Epithelial cell of proximal tubule (primary cell): ENCODE measurements around the gene SLC23A1. TPM values are rescaled to one million over a fixed set of nuclear protein-coding genes. Genes with fewer than 3 reads are reported as not detected.
"Not testable (repeated sequence)": the region's sequence is repeated elsewhere in the genome, so short reads cannot be mapped to it uniquely, and the experiment has no call there.

ENCODE experiments used
- DNase-seq: peaks from one replicate; pipeline ENCODE4 v3.0.0-alpha.2; 2011; ENCODE audit warnings: low read depth
- H3K4me3 ChIP-seq: 2 replicates; pipeline ENCODE4 v1.5.1; 2011; ENCODE audit warnings: low read depth, mild to moderate bottlenecking, low read length
- total RNA-seq: library from RNA; depleted of rRNA; stranded (reverse); fragments of >200 nt; gene quantifications from 2 replicates; pipeline ENCODE4 v1.2.3, GENCODE V29; 2015
- TF ChIP-seq, protein P1 (sequence below): conservative IDR thresholded peaks from 2 replicates; pipeline ENCODE4 v1.5.1; 2012; ENCODE audit warnings: low read depth, mild to moderate bottlenecking, low read length

The SLC23A1 gene
- total RNA-seq, 1 donor from 2014 or later = not detected

DNA sequence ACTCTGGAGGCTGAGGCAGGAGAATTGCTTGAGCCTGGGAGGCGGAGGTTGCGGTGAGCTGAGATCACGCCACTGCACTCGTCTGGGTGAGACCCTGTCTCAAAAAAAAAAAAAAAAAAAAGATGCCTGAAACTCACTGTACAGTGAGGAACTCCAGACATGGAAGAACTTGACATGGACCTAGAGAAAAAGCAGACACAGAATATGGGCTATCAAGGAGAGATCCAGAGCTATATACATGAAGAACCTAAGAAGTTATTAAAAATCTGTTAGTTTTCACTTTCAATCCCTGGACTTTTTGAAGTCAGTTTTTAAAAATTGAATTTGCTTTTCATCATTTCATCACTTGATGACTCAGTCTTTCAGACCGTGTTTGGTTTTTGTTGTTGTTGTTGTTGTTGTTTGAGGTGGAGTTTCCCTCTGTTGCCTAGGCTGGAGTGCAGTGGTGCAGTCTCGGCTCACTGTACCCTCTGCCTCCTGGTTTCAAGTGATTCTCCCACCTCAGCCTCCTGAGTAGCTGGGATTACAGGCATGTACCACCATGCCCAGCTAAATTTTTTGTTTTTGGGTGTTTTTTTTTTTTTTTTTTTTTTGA, 21.2 kb downstream of the SLC23A1 start:
- no peak for DNase-seq
- no peak overlapping the region for H3K4me3 ChIP-seq
- TF ChIP-seq, protein P1, sequence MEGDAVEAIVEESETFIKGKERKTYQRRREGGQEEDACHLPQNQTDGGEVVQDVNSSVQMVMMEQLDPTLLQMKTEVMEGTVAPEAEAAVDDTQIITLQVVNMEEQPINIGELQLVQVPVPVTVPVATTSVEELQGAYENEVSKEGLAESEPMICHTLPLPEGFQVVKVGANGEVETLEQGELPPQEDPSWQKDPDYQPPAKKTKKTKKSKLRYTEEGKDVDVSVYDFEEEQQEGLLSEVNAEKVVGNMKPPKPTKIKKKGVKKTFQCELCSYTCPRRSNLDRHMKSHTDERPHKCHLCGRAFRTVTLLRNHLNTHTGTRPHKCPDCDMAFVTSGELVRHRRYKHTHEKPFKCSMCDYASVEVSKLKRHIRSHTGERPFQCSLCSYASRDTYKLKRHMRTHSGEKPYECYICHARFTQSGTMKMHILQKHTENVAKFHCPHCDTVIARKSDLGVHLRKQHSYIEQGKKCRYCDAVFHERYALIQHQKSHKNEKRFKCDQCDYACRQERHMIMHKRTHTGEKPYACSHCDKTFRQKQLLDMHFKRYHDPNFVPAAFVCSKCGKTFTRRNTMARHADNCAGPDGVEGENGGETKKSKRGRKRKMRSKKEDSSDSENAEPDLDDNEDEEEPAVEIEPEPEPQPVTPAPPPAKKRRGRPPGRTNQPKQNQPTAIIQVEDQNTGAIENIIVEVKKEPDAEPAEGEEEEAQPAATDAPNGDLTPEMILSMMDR = no peak

DNA sequence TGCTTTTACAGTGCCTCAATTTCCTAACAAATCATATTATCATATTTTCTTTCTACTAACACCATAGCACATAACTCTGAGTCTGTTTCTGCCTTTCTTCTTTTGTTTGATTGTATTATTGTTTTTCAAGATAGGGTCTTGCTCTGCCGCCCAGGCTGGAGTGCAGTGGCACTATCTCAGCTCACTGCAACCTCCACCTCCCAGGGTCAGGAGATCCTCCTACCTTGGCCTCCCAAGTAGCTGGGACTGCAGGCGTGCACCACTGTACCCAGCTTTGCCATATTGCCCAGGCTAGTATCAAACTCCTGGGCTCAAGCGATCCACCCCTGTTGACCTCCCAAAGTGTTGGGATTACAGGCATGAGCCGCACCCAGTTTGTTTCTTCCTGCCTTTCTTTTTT, 22.7 kb downstream of the SLC23A1 start:
- no peak for DNase-seq
- H3K4me3 ChIP-seq = no peak overlapping the region
- TF ChIP-seq, protein P1 = no peak

DNA sequence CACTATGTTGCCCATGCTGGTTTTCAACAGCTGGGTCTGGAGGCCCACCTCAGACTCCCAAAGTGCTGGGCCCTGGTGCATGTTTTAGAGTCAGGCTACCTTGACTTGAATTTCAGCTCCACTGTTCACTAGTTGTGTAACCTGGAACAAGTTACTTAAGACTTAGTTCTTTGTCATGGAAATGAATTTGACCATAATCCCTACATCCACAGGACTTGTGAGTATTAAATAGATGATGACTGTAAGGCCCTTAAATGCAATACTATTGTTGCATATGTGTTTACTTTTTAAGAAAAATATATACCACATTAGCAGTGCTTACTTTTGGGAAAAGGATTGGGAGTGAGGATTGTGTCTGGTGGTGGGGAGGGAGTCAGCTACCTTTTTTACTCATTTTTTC, 25.0 kb downstream of the SLC23A1 start:
- no peak overlapping the region for H3K4me3 ChIP-seq
- DNase-seq = no peak
- TF ChIP-seq, protein P1 = no peak

DNA sequence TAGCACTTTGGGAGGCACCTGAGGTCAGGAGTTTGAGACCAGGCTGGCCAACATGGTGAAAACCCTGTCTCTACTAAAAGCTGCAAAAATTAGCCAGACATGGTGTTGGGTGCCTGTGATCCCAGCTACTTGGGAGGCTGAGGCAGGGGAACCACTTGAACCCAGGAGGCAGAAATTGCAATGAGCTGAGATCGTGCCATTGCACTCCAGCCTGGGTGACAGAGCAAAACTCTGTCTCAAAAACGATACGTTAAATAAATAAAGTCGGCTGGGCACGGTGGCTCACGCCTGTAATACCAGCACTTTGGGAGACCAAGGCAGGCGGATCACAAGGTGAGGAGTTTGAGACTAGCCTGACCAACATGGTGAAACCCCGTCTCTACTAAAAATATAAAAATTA, 27.2 kb downstream of the SLC23A1 start:
- not testable (repeated sequence) for DNase-seq, H3K4me3 ChIP-seq

DNA sequence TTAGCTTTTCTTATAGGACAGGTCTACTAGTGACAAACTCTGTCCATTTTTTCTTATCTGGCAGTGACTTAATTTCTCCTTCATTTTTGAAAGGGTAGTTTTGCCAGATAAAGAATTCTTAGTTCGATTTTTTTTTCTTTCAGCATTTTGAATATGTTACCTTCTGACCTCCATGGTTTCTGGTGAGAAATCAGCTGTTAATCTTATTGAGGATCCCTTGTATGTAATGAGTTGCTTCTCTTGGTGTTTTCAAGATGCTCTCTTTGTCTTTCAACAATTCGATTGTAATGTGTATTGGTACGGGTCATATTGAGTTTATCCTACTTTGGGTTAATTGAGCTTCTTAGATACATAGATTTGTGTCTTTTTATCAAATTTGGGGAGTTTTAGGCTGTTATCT, 28.9 kb downstream of the SLC23A1 start:
- H3K4me3 ChIP-seq = no peak overlapping the region
- no peak for DNase-seq
- TF ChIP-seq, protein P1 = no peak

DNA sequence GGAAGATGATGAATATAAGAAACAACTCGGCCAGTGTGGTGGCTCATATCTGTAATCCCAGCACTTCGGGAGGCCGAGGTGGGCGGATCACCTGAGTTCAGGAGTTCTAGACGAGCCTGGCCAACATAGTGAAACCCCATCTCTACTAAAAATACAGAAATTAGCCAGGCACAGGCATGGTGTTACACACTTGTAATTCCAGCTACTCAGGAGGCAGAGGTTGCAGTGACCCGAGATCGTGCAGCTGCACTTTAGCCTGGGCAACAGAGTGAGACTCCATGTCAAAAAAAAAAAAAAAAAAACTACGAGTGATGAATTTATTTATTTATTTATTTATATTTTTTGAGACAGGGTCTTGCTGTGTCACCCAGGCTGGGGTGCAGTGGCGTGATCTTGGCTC, 35.2 kb downstream of the SLC23A1 start:
- H3K4me3 ChIP-seq, DNase-seq: not testable (repeated sequence)

DNA sequence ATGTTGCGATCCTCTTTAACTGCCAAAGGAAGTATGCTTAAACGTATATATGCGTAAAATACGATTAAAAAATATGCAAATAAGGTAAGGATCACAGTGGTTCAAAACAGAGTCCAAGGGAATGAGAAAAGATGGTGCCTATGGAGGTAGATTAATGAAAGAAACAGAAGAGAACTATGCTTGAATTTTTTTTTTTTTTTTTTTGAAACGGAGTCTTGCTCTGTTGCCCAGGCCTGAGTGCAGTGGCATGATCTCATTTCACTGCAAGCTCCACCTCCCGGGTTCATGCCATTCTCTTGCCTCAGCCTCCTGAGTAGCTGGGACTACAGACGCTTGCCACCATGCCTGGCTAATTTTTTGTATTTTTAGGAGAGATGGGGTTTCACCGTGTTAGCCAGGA, 37.7 kb downstream of the SLC23A1 start:
- DNase-seq, H3K4me3 ChIP-seq: not testable (repeated sequence)

DNA sequence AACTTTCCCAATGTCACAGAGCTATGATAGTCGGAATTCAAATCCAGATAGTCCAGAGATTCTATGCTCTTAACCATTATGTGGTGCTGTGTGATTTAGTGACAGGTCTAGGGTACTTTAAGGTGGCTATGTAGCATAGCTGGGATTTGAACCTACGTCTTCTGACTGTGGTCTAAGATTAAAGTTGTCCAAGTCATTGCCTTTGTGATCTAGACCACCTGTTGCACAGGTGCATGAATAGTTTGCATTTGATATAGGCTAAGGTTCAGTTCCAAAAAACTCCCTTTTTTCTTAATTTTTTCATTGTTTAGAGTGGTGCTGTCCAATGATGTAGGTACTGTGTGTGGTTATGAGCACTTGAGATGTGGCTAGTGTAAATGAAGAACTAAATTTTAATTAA, 38.9 kb downstream of the SLC23A1 start:
- DNase-seq = no peak
- TF ChIP-seq, protein P1 = no peak
- no peak overlapping the region for H3K4me3 ChIP-seq

DNA sequence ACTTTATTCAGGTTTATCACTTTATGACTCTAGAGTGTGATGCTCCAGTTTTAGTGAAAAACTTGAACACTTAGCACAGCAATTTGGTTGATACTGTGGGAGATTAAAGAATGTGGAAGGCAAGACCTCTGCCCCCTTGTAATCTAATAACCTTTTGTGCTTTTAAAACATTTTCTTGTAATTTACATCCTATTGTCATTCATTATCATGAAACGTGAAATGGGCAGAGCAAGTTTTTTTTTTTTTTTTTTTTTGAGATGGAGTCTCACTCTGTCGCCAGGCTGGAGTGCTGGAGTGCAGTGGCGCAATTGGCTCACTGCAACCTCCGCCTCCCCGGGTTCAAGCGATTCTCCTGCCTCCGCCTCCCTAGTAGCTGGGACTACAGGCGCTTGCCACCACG, 39.6 kb downstream of the SLC23A1 start:
- TF ChIP-seq, protein P1 = no peak
- DNase-seq = no peak
- peak overlapping the region; percentile 86 for H3K4me3 ChIP-seq
